CD4-positive, CD25-positive, alpha-beta regulatory T cell (primary cell): Measurements from ENCODE around the gene NLRC3. TPM values are rescaled to one million over a fixed set of nuclear protein-coding genes. Genes with fewer than 3 reads are reported as not detected.
A peak's percentile ranks its signal among the peaks of the same experiment; 100 is the strongest.

Source experiments
- ATAC-seq, 2 donors: fragments of 150-1000 bp; cut with Tn5 transposase; one replicate each; pipeline ENCODE4 v1.10.0; 2021; ENCODE audit warnings: low read depth in 2 of 2, moderate number of reproducible peaks in 2 of 2, moderate library complexity in 1 of 2
- DNase-seq, 3 donors: peaks; one replicate each; pipeline versions ENCODE4 v3.0.0 to v3.0.0-alpha.2; 2012 to 2022; ENCODE audit warnings: mixed read lengths in 1 of 3
- H3K27ac ChIP-seq: one replicate; pipeline ENCODE4 v1.7.0; 2013; ENCODE audit warnings: mild to moderate bottlenecking, low read length; ENCODE audit not compliant: insufficient read depth, poor library complexity, severe bottlenecking
- H3K27me3 ChIP-seq: one replicate; pipeline ENCODE4 v1.7.0; 2013; ENCODE audit warnings: low read length; ENCODE audit not compliant: control insufficient read depth, insufficient read depth
- H3K36me3 ChIP-seq: one replicate; pipeline ENCODE4 v1.7.0; 2013; ENCODE audit warnings: mild to moderate bottlenecking, low read length, moderate library complexity; ENCODE audit not compliant: control insufficient read depth, insufficient read depth
- H3K4me1 ChIP-seq: 2 replicates; pipeline ENCODE4 v1.7.0; 2013; ENCODE audit warnings: mild to moderate bottlenecking, low read length; ENCODE audit not compliant: insufficient read depth, control insufficient read depth, poor library complexity, severe bottlenecking
- H3K4me3 ChIP-seq: one replicate; pipeline ENCODE4 v1.7.0; 2013; ENCODE audit warnings: low read depth, mild to moderate bottlenecking, low read length, moderate library complexity
- H3K9me3 ChIP-seq, 2 experiments: 1 replicate in 1 of 2; 2 replicates in 1 of 2; pipeline ENCODE4 v1.7.0; 2013; ENCODE audit warnings: low read length in 2 of 2, mild to moderate bottlenecking in 1 of 2, moderate library complexity in 1 of 2; ENCODE audit not compliant: control insufficient read depth in 2 of 2
- H3K27ac Mint-ChIP-seq, 3 donors: one replicate each; pipeline ENCODE4 v1.8.0; 2020 to 2022; ENCODE audit warnings: mild to moderate bottlenecking in 3 of 3, mixed read lengths in 3 of 3, moderate library complexity in 2 of 3
- H3K27me3 Mint-ChIP-seq: one replicate; pipeline ENCODE4 v1.8.0; 2022; ENCODE audit warnings: mild to moderate bottlenecking, mixed read lengths
- H3K36me3 Mint-ChIP-seq: one replicate; pipeline ENCODE4 v1.8.0; 2020; ENCODE audit warnings: mixed read lengths
- H3K4me1 Mint-ChIP-seq, 4 donors: one replicate each; pipeline ENCODE4 v1.8.0; 2020 to 2022; ENCODE audit warnings: mixed read lengths in 4 of 4, mild to moderate bottlenecking in 1 of 4
- H3K4me3 Mint-ChIP-seq, 4 donors: one replicate each; pipeline ENCODE4 v1.8.0; 2020 to 2022; ENCODE audit warnings: mild to moderate bottlenecking in 4 of 4, mixed read lengths in 4 of 4, moderate library complexity in 3 of 4
- H3K9me3 Mint-ChIP-seq, 7 donors: one replicate each; pipeline ENCODE4 v1.8.0; 2020 to 2022; ENCODE audit warnings: mixed read lengths in 7 of 7, mild to moderate bottlenecking in 3 of 7, moderate library complexity in 2 of 7
- polyA plus RNA-seq, 4 donors: library from polyadenylated mRNA; unstranded; fragments of 300-500 nt; fragmentation: Illumina TruSeq; gene quantifications; one replicate each; pipeline ENCODE4 v1.2.3, GENCODE V29; 2021
- total RNA-seq: library from RNA; stranded (reverse); gene quantifications from one replicate; pipeline ENCODE4 v1.2.3, GENCODE V29; 2022

NLRC3 gene
- total and polyA plus RNA-seq, 5 donors from 2014 or later, result 23.2 to 97.0 (median 28.2) TPM

DNA sequence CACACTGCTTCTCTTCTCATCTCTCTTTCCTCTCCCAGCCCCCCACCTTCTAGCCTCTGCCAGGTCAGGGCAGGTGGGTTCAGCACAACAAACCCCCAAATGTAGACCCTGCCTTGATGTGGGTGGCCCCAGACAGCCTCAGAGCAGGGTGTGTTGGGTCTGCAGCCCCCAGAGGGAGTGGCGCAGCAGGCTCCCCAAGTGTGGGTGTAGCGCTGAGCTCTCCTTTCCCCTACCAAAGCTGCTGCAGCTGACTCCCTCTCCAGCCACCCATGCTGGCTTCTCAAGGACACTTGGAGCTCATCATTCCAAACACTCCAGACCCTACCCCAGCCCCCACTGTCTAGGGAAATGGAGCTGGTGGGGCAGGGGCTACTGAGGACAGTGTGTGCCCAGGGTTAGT lies 27.3 kb downstream of the NLRC3 start:
- Histone ChIP-seq H3K36me3 (peaks cover 88% of the 10 kb centered on the region), H3K27ac (no peak overlapping the region), H3K27me3 (no peaks in the 10 kb centered on the region), H3K4me1 (no peaks in the 10 kb centered on the region), H3K4me3 (no peak overlapping the region), H3K9me3 (no peaks in the 10 kb centered on the region)
- Mint-ChIP-seq H3K27ac (peak overlapping the region in 2 of 3 donors; percentile 46 to 69), H3K27me3 (no peaks in the 10 kb centered on the region), H3K9me3 (peaks cover 0 to 1% (median 0%) of the 10 kb centered on the region in 7 donors), H3K36me3 (peaks cover 50% of the 10 kb centered on the region), H3K4me1 (peaks cover 0 to 11% (median under 1%) of the 10 kb centered on the region in 4 donors), H3K4me3 (no peak overlapping the region)
- ATAC-seq (no peak), DNase-seq (no peak)

DNA sequence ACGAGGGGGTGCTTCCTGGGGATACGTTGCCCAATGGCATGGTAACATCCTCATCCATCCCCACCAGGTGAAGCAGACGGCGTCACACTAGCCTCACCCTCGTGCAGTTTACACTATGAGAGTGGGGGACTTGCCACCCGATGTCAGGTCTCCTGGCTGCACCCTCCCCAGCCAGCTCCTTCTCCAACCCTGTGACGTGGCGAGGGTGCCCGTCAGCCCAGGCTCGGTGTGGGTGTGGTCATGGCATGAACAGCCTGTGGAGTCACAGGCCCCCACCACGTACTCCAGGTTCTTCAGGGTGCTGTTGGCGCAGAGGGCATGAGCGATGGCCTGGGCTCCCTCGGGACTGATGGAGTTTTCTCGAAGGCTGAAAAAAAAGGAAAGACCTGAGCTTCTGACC lies 28.3 kb downstream of the NLRC3 start:
- DNase-seq, result no peak
- Histone ChIP-seq H3K27ac (no peak overlapping the region), H3K4me3 (no peak overlapping the region), H3K36me3 (peaks cover 82% of the 10 kb centered on the region), H3K27me3 (no peaks in the 10 kb centered on the region), H3K4me1 (no peaks in the 10 kb centered on the region), H3K9me3 (no peaks in the 10 kb centered on the region)
- Mint-ChIP-seq H3K4me3 (no peak overlapping the region), H3K36me3 (peaks cover 50% of the 10 kb centered on the region), H3K9me3 (peaks cover 0 to 1% (median 0%) of the 10 kb centered on the region in 7 donors), H3K27ac (no peak overlapping the region), H3K4me1 (peaks cover 0 to 11% (median 0%) of the 10 kb centered on the region in 4 donors), H3K27me3 (no peaks in the 10 kb centered on the region)
- no peak for ATAC-seq

DNA sequence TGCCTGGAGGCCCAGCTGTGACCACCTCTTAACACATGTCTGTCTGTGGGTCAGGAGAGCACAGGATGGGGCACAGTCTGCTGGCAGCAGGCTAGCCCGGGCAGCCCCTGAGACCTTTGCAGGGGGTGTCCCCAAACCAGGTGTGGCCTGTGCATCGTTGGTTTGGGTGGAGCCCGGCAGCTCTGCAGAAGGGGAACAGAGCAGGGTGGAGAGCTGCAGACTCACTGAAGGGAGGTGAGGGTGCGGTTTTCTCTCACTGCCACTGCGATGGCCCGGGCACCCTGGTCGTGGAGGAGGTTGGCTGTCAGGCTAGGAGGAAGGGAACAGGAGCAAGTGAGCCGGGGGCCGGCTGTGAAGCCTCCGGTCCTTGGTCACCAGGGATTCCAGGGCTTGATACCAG lies 28.8 kb downstream of the NLRC3 start:
- Mint-ChIP-seq H3K27ac (no peak overlapping the region), H3K4me1 (peaks cover 0 to 11% (median 0%) of the 10 kb centered on the region in 4 donors), H3K36me3 (peaks cover 50% of the 10 kb centered on the region), H3K4me3 (no peak overlapping the region), H3K27me3 (no peaks in the 10 kb centered on the region), H3K9me3 (peaks cover 0 to 1% (median 0%) of the 10 kb centered on the region in 7 donors)
- ATAC-seq (no peak), DNase-seq (no peak)
- H3K27ac ChIP-seq, result no peak overlapping the region
- peaks cover 82% of the 10 kb centered on the region for H3K36me3 ChIP-seq
- H3K4me1 ChIP-seq, result no peaks in the 10 kb centered on the region
- no peak overlapping the region for H3K4me3 ChIP-seq
- no peaks in the 10 kb centered on the region for H3K27me3 ChIP-seq
- no peaks in the 10 kb centered on the region for H3K9me3 ChIP-seq

DNA sequence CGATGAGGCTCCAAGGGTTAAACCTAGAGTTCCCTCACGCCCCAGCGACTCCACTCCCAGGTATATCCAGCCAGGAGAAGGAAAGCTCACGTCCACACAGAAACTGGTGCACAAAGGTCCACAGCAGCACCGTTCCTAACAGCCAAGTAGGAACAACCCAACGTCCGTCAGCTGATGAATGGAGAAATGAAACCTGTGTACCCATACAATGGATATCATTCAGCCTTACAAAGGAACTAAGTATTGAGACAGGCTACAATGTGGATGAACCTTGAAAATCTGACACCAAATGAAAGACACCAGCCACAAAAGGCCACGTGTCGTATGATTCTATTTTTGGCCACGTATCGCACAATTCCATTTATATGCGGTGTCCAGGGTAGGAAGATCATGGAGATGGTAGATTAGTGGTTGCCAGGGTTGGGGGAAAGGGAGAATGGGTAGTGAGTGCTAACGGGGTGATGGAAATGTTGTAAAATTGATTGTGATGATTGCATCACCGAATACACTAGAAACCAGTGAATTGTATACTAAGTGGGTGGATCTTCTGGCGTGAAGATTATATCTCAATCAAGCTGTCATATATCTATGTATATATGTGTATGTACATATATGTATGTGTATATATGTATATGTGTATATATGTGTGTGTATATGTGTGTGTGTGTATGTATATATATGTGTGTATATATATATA lies 30.1 kb downstream of the NLRC3 start:
- H3K9me3 Mint-ChIP-seq, result peaks cover 0 to 1% (median 0%) of the 10 kb centered on the region in 7 donors
- no peak for ATAC-seq
- H3K27me3 Mint-ChIP-seq, result no peaks in the 10 kb centered on the region
- H3K36me3 Mint-ChIP-seq, result peaks cover 43% of the 10 kb centered on the region
- H3K27ac Mint-ChIP-seq, result no peak overlapping the region
- Histone ChIP-seq H3K4me1 (no peaks in the 10 kb centered on the region), H3K4me3 (no peak overlapping the region), H3K9me3 (no peaks in the 10 kb centered on the region), H3K27me3 (no peaks in the 10 kb centered on the region), H3K27ac (no peak overlapping the region), H3K36me3 (peaks cover 82% of the 10 kb centered on the region)
- H3K4me3 Mint-ChIP-seq, result no peak overlapping the region
- peaks cover 0 to 11% (median 0%) of the 10 kb centered on the region in 4 donors for H3K4me1 Mint-ChIP-seq
- no peak for DNase-seq

DNA sequence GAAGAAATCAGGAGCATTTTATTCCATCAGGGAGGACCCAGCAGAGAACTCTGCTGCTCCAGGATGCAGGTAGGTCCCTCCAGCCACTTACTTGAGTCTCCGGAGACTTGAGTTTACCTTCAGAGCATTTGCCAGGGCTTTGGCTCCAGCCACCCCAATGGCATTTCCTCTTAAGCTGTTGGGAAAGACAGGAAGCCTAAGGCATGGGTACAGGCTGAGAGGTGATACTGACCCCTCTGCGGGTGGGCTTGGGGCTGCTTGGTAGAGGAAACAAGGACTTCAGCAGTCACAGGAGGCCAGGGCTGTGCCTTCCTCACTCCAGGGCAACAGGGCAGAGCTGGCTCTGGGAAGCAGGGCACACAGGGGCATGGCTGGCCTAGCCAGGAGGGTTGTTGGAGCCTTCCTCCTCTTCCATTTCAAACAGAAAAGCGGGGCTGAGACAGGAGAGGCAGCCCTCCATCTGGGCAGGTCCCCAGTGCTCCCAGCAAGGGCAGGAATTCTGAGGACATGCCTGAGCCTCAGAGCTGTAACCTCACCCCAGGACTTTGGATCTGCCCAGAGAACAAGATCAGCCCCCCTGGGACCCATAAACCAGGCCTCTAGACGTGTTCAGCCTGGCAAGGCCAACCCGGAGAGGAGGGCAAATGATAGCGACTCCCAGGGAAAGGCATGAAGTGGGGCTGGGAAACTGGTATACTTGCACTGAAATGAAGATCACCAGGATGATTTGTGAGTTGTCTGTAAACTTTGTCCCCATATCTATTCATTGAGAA lies 34.4 kb downstream of the NLRC3 start:
- Histone ChIP-seq H3K4me3 (no peak overlapping the region), H3K27me3 (no peaks in the 10 kb centered on the region), H3K9me3 (no peaks in the 10 kb centered on the region), H3K27ac (no peak overlapping the region), H3K4me1 (no peaks in the 10 kb centered on the region), H3K36me3 (peaks cover 63% of the 10 kb centered on the region)
- peaks cover 18% of the 10 kb centered on the region for H3K36me3 Mint-ChIP-seq
- DNase-seq (no peak), ATAC-seq (no peak)
- no peaks in the 10 kb centered on the region for H3K27me3 Mint-ChIP-seq
- peak overlapping the region in 1 of 3 donors; percentile 29 for H3K27ac Mint-ChIP-seq
- H3K9me3 Mint-ChIP-seq, result peaks cover 0 to 1% (median 0%) of the 10 kb centered on the region in 7 donors
- H3K4me3 Mint-ChIP-seq, result no peak overlapping the region
- H3K4me1 Mint-ChIP-seq, result peaks cover 0 to 11% (median 0%) of the 10 kb centered on the region in 4 donors

DNA sequence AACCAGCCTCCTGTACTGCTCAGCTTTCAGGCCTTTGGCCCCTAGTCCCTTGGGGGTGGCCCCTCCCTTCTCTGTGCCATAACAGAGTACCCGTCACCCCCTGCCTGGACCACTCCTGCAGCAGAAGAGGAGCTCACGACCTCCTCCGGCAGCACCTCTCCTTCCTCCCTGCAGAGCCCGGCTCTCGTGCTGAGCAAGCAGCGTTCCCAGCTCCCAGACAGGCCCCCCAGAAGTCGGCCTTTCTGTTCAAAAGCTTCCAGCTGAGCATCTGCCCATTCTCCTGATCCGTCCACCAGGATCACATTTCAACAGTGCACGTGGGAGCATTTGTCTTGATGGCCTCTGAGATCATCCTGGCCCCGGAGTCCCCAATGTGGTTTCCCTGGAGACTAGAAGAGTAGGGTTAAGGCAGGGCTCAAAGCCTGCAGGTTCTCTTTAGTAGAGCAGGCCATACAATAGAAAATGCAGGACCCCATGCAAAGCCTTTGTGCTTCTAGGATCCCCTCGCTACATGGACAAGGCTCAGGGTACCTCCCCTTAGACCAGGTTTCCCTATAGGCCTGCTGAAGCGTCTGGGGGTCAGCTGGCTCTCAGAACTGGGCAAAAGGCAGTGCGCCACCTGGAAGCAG lies 35.6 kb downstream of the NLRC3 start:
- DNase-seq, result no peak
- peaks cover 52% of the 10 kb centered on the region for H3K36me3 ChIP-seq
- H3K27ac ChIP-seq, result no peak overlapping the region
- Mint-ChIP-seq H3K4me3 (no peak overlapping the region), H3K36me3 (peaks cover 11% of the 10 kb centered on the region), H3K27ac (no peak overlapping the region), H3K4me1 (peaks cover 0 to 7% (median 0%) of the 10 kb centered on the region in 4 donors), H3K9me3 (peaks cover 0 to 1% (median 0%) of the 10 kb centered on the region in 7 donors), H3K27me3 (no peaks in the 10 kb centered on the region)
- H3K27me3 ChIP-seq, result no peaks in the 10 kb centered on the region
- no peak overlapping the region for H3K4me3 ChIP-seq
- no peak for ATAC-seq
- no peaks in the 10 kb centered on the region for H3K9me3 ChIP-seq
- H3K4me1 ChIP-seq, result no peaks in the 10 kb centered on the region

DNA sequence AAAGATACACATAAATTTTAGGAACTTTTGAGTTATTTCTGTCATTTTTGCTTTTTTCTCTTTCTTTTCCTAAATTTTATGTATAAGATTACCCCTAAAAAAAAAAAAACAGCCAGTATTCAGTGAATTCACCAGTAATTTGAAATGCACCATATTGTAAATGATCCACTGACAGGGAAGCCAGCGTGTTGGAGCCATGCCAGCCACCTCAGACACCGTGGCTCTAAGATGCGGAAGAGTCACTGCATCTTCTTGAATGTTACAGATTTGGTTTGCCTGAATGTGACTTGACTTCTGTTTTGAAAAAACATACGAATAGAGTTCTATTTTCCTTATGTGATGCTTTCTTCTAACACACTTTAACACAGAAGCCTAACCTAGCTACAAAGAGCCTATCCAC lies 39.0 kb downstream of the NLRC3 start:
- H3K27ac ChIP-seq, result peak overlapping the region; percentile 3
- Mint-ChIP-seq H3K4me3 (no peak overlapping the region), H3K4me1 (peaks cover 0 to 13% (median 4%) of the 10 kb centered on the region in 4 donors), H3K27ac (peak overlapping the region in 1 of 3 donors; percentile 40), H3K27me3 (no peaks in the 10 kb centered on the region), H3K9me3 (no peaks in the 10 kb centered on the region), H3K36me3 (peaks cover 13% of the 10 kb centered on the region)
- no peaks in the 10 kb centered on the region for H3K4me1 ChIP-seq
- DNase-seq (no peak), ATAC-seq (no peak)
- no peak overlapping the region for H3K4me3 ChIP-seq
- H3K36me3 ChIP-seq, result peaks cover 39% of the 10 kb centered on the region
- no peaks in the 10 kb centered on the region for H3K27me3 ChIP-seq
- H3K9me3 ChIP-seq, result no peaks in the 10 kb centered on the region
